Cardiac muscle cell (in vitro differentiated cells and primary cell): ENCODE data around the gene TNRC18. TPM values are rescaled to one million over a fixed set of nuclear protein-coding genes. Genes with fewer than 3 reads are reported as not detected.

Source experiments
- DNase-seq, 2 donors: peaks; one replicate each; pipeline versions ENCODE4 v3.0.0 to v3.0.0-alpha.2; 2010 to 2017; ENCODE audit warnings: low read depth in 1 of 2, low spot score in 1 of 2
- H3K27ac ChIP-seq: fragments of 200-600 bp; sonication (generic); 2 replicates; pipeline ENCODE4 v1.5.1; 2016
- H3K27me3 ChIP-seq: fragments of 200-600 bp; sonication (generic); 2 replicates; pipeline ENCODE4 v1.6.0; 2016; ENCODE audit warnings: control low read depth
- H3K36me3 ChIP-seq: fragments of 200-600 bp; sonication (generic); 2 replicates; pipeline ENCODE4 v1.5.1; 2016; ENCODE audit warnings: control low read depth
- H3K4me1 ChIP-seq: fragments of 200-600 bp; sonication (generic); 2 replicates; pipeline ENCODE4 v1.8.1; 2017; ENCODE audit warnings: low read depth, mild to moderate bottlenecking, mixed run types
- H3K4me3 ChIP-seq: fragments of 200-600 bp; sonication (generic); 2 replicates; pipeline ENCODE4 v1.5.1; 2016; ENCODE audit warnings: mild to moderate bottlenecking
- H3K9me3 ChIP-seq: fragments of 200-600 bp; sonication (generic); 2 replicates; pipeline ENCODE4 v1.5.1; 2017; ENCODE audit warnings: low read depth, mild to moderate bottlenecking, control low read depth
- polyA plus RNA-seq: library from polyadenylated mRNA; unstranded; fragments of >200 nt; fragmentation: Nextera tagmentation; extraction: Ambion mirVana; gene quantifications from 2 replicates; pipeline ENCODE4 v1.2.1, GENCODE V29; 2016
- total RNA-seq: library from RNA; depleted of rRNA; stranded (reverse); fragments of >200 nt; gene quantifications from 2 replicates; pipeline ENCODE4 v1.2.3, GENCODE V29; 2016
- TF ChIP-seq, protein P1 (sequence below): IDR thresholded peaks from 2 replicates; pipeline ENCODE4 v1.5.1; 2012; ENCODE audit warnings: low read depth, mild to moderate bottlenecking, low read length

The TNRC18 gene
- total and polyA plus RNA-seq, 2 experiments from 2014 or later: 15.1 to 180 TPM

DNA sequence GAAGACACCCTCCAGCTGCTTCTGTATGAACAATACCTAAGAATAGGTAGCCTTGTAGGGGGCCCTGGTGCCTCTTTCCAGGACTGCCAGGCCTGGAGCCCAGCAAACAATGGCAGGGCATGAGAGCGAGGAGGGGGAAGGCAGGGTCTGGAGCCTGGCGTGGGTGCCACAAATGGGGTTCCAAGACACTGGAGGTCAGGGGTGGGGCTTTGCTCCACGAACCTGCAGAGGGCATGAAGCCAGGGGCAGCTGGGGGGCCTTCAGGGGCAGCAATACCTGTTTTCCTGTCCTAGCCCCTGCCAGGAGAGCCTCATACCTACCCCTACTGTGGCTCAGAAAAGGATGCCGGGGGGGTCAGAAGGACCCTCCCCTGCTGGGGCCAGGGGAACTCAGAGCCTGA lies 79.3 kb downstream of the TNRC18 start:
- no peak for DNase-seq
- H3K36me3 ChIP-seq: peaks cover 35% of the 10 kb centered on the region

DNA sequence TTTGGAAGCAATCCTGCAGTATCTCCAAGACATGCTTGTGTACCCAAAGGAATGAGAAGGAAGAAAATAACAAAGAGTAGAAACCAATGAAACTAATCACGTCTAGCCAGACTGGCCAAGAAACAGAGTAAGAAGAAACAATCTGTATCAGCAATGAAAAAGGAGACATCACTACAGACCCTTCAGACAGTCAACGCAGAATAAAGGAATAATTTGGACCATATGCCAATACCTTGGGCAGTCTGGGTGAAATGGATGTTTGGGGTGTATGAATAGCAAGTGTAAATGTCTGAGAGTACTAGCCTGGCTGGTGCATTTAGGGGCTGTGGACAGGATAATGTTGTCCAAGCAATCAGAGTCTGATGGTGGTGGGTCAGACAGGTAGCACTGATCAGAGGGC lies 79.8 kb downstream of the TNRC18 start:
- Histone ChIP-seq H3K4me3 (no peak overlapping the region), H3K27ac (no peak overlapping the region), H3K36me3 (peaks cover 35% of the 10 kb centered on the region), H3K9me3 (no peaks in the 10 kb centered on the region), H3K27me3 (no peaks in the 10 kb centered on the region), H3K4me1 (peaks cover 2% of the 10 kb centered on the region)
- TF ChIP-seq, protein P1, sequence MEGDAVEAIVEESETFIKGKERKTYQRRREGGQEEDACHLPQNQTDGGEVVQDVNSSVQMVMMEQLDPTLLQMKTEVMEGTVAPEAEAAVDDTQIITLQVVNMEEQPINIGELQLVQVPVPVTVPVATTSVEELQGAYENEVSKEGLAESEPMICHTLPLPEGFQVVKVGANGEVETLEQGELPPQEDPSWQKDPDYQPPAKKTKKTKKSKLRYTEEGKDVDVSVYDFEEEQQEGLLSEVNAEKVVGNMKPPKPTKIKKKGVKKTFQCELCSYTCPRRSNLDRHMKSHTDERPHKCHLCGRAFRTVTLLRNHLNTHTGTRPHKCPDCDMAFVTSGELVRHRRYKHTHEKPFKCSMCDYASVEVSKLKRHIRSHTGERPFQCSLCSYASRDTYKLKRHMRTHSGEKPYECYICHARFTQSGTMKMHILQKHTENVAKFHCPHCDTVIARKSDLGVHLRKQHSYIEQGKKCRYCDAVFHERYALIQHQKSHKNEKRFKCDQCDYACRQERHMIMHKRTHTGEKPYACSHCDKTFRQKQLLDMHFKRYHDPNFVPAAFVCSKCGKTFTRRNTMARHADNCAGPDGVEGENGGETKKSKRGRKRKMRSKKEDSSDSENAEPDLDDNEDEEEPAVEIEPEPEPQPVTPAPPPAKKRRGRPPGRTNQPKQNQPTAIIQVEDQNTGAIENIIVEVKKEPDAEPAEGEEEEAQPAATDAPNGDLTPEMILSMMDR: no peak
- DNase-seq: no peak

More for the DNA sequence above, 79.3 kb downstream of the TNRC18 start:
- H3K4me3 ChIP-seq: no peak overlapping the region
- TF ChIP-seq, protein P1: no peak
- H3K27me3 ChIP-seq: no peaks in the 10 kb centered on the region
- no peak overlapping the region for H3K27ac ChIP-seq
- H3K9me3 ChIP-seq: no peaks in the 10 kb centered on the region
- H3K4me1 ChIP-seq: peaks cover 6% of the 10 kb centered on the region

DNA sequence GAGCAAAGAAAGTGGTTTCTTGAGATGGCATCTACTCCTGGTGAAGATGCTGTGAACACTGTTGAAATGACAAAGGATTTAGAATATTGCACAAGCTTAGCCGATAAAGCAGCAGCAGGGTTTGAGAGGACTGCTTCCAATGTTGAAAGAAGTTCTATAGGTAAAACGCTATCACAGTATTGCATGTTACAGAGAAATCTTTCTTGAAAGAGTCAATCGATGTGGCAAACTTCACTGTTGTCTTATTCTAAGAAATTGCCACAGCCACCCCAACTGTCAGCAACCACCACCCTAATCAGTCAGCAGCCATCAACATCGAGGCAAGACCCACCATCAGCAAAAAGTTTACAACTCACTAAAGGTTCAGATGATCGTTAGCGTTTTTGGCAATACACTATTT lies 81.0 kb downstream of the TNRC18 start:
- Histone ChIP-seq H3K27me3 (no peaks in the 10 kb centered on the region), H3K36me3 (peaks cover 35% of the 10 kb centered on the region), H3K9me3 (no peaks in the 10 kb centered on the region)

DNA sequence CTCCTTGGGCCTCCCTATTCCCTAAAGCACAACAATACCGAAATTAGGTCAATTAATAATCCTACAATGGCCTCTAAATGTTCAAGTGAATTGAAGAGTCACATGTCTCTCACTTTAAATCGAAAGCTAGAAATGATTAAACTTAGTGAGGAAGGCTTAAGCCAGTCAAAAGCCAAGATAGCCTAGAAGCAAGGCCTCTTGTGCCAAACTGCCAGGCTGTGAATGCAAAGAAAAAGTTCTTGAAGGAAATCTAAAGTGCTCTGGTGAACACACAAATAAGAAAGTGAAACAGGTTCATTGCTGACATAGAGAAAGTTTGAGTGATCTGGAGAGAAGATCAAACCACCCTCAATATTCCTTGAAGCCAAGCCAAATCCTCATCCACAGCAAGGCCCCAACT lies 83.7 kb downstream of the TNRC18 start:
- Histone ChIP-seq H3K27ac (no peak overlapping the region), H3K36me3 (peaks cover 46% of the 10 kb centered on the region), H3K4me3 (no peak overlapping the region), H3K9me3 (no peaks in the 10 kb centered on the region), H3K27me3 (no peaks in the 10 kb centered on the region), H3K4me1 (no peaks in the 10 kb centered on the region)
- TF ChIP-seq, protein P1: no peak
- no peak for DNase-seq

More for the DNA sequence above, 81.0 kb downstream of the TNRC18 start:
- TF ChIP-seq, protein P1: no peak
- H3K4me1 ChIP-seq: no peaks in the 10 kb centered on the region
- no peak overlapping the region for H3K4me3 ChIP-seq
- DNase-seq: no peak
- no peak overlapping the region for H3K27ac ChIP-seq

DNA sequence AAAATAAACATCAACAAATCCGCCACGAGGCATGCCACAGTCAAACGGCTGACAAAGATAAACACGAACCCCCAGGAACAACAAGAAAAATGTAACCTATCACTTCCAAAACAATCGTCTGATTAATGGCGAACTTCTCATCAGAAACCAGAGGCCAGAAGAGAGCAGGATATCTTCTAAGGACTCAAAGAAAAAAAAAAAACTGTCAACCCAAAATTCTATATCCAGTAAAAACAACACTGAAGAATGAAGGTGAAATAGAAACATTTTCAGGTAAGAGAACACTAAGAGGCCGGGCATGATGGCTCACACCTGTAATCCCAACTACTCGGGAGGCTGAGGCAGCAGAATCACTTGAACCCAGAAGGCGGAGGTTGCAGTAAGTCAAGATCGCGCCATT lies 86.6 kb downstream of the TNRC18 start:
- peaks cover 31% of the 10 kb centered on the region for H3K36me3 ChIP-seq

More for the DNA sequence above, 86.6 kb downstream of the TNRC18 start:
- H3K4me1 ChIP-seq: no peaks in the 10 kb centered on the region
- H3K27ac ChIP-seq: no peak overlapping the region
- no peak overlapping the region for H3K4me3 ChIP-seq
- TF ChIP-seq, protein P1: no peak
- no peaks in the 10 kb centered on the region for H3K27me3 ChIP-seq
- no peak for DNase-seq
- no peaks in the 10 kb centered on the region for H3K9me3 ChIP-seq
